GM12891 (cell line): Measurements from ENCODE around the gene NANOS3.
A peak's percentile ranks its signal among the peaks of the same experiment; 100 is the strongest.
"Not testable (repeated sequence)": the region's sequence is repeated elsewhere in the genome, so short reads cannot be mapped to it uniquely, and the experiment has no call there.

Experiments used
- DNase-seq: peaks from one replicate; pipeline ENCODE4 v3.0.0; 2011; ENCODE audit warnings: low spot score; ENCODE audit not compliant: insufficient read length
- FAIRE-seq: peaks from 2 replicates; lab custom pipeline; 2011; peaks lifted over from hg19 to GRCh38; lab: Jason Lieb, UNC
- PAX5 ChIP-seq: IDR thresholded peaks from 2 replicates; pipeline ENCODE4 v1.6.1; 2011; ENCODE audit warnings: low read length, moderate library complexity, mild to moderate bottlenecking; ENCODE audit not compliant: insufficient read depth, severe bottlenecking
- POLR2A ChIP-seq: IDR thresholded peaks from 2 replicates; pipeline ENCODE4 v1.6.1; 2011; ENCODE audit warnings: low read depth, low read length, control low read depth
- POLR2AphosphoS5 ChIP-seq: IDR thresholded peaks from 2 replicates; pipeline ENCODE4 v1.6.1; 2011; ENCODE audit warnings: low read depth, low read length, control low read depth
- POU2F2 ChIP-seq: IDR thresholded peaks from 2 replicates; pipeline ENCODE4 v1.6.1; 2011; ENCODE audit warnings: low read depth, mild to moderate bottlenecking, control low read depth, low read length, moderate library complexity
- SPI1 ChIP-seq: IDR thresholded peaks from 2 replicates; pipeline ENCODE4 v1.6.1; 2011; ENCODE audit warnings: low read depth, low read length, control low read depth
- TAF1 ChIP-seq: IDR thresholded peaks from 2 replicates; pipeline ENCODE4 v1.6.1; 2011; ENCODE audit warnings: low read depth, low read length, control low read depth

NANOS3 gene

DNA sequence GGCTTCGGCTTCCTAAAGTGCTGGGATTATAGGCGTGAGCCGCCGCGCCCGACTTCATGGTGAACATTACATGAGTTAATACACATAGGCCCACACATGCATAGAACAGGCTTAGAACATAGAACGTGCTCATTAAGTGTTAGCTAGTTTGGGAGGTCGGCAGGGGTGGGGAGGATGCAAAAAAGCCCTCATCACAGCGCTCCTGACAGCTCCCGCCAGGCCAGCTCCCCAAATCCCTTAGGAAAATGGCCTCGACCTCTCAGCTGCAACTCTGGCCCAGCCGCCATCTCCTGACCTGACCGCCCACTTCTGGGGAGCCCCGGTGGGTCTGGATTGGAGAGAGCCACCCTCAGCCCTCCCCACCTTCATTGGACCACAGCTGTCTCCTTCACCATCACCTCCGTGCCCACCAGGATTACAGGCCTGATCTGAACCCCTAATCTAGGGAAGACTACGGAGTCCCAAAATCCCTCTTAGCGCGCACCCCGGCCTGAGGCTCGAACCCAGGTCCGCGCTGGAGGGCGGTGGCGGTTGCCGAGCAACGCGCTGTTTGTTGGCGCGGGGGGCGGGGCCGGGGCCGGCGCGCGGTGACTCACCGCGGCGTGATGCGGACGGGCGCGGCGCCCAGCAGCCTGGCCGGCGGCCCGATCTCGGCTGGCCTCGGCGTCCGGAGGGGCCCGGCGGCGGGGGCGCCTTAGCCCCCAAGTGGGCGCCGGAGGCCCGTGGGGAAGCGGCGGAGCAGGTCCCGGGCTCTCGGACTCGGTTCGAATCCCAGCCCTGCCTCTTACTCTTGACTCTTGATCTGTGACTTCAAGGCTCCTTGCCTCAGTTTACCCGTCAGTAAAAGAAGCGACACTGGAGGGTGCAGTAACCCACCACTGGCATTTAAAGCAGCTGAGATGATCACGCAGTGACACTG is 26.7 kb upstream of the NANOS3 start:
- FAIRE-seq (peak; percentile 69), DNase-seq (peak; percentile 65)
- no peak for TF ChIP-seq TAF1
- no peak for TF ChIP-seq POLR2AphosphoS5
- no peak for TF ChIP-seq POLR2A
- no peak for TF ChIP-seq POU2F2
- no peak for TF ChIP-seq PAX5
- no peak for TF ChIP-seq SPI1

DNA sequence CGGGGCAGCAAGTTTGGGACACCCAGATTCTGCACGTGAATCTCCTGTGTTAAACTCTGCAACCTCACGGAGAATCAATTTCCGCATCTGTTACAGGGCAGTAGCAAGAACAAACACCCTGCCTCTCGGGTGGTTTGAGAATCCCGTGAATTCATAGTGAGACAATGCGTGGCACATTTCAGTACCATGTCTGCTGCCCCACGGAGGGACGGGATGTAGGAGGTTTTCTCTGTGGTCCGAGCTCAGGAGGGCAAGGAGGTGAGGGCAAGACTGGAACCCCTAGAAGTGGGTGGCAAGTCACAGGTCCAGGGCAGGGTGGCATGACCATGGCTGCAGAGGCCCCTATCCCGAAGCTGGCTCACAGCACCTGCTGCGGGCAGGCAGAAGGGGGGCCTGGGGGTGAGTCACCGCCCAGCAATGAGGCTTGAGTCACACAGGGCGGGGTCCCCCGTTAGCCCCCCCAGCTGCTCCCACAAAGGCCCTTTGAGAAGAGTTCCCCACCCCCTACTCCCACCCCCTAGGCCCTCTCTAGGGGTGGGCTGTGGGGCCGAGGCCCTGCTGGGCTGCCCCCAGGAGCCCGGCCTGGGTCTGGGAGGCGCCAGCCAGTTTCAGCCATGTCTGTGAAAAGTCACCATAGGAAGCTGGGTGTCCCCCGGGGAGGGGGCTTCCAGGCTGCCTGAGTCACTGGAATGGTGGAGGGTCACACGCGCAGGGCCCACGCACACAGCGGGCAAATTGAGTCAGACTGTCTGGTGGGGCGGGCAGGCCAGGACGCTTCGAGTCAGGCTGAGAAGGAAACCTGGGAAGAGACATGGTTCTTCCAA is 25.8 kb upstream of the NANOS3 start:
- no peak for TF ChIP-seq POLR2A
- TF ChIP-seq SPI1 = no peak
- TF ChIP-seq POU2F2 = no peak
- no peak for TF ChIP-seq POLR2AphosphoS5
- TF ChIP-seq TAF1 = no peak
- no peak for TF ChIP-seq PAX5
- no peak for FAIRE-seq

DNA sequence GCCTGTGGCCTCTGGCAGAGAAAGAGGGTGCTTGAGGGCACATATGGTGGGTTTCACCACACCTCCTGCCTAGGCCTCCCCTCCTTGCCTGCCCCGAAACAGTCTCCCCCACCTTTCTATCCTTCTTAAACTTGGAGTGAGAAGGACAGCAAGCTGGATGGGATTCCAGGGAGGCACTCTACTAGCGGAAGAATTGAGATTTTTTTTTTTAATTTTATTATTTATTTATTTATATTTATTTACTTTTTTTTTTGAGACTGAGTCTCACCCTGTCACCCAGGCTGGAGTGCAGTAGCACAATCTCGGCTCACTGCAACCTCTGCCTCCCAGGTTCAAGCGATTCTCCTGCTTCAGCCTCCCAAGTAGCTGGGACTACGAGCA is 25.2 kb upstream of the NANOS3 start:
- not testable (repeated sequence) for DNase-seq, FAIRE-seq

More for the DNA sequence above, 25.8 kb upstream of the NANOS3 start:
- no peak for DNase-seq

DNA sequence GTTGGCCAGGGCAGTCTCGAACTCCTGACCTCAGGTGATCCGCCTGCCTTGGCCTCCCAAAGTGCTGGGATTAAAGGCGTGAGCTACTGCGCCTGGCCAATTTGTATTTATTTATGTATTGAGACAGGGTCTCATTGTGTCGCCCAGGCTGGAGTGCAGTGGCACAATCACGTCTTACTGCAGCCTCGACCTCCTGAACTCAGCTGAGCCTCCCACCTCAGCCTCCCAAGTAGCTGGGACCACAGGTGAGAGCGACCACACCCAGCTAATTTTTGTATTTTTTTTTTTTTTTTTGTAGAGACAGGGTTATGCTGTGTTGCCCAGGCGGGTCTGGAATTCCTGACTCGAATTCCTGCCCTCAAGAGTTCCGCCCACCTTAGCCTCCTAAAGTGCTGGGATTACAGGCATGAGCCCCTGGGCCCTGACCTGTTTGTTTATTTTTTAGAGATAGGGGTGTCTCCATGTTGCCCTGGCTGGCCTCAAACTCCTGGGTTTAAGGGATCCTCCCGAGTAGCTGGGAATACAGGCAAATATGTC is 24.7 kb upstream of the NANOS3 start:
- not testable (repeated sequence) for DNase-seq, FAIRE-seq

DNA sequence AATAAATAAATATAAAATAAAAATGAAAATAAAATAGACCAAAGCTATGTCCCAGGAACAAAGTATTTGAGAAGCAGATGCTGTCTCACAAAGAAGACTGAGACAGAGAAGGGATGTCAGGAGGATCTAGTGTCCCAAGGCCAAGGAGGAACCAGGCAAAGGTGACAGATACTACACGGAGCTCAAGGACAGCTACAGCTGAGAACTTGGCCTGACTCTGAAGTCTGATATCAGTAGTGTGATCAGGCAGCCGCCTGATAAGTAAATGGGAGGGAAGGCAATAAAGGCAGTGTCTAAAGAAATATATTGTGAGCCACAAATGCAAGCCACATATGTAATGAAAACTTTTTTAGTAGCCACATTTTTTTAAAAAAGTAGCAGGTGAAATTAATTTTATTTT is 20.4 kb upstream of the NANOS3 start:
- no peak for DNase-seq
- FAIRE-seq = no peak
- no peak for TF ChIP-seq PAX5
- TF ChIP-seq SPI1 = no peak
- no peak for TF ChIP-seq TAF1
- TF ChIP-seq POU2F2 = no peak
- no peak for TF ChIP-seq POLR2AphosphoS5
- no peak for TF ChIP-seq POLR2A

DNA sequence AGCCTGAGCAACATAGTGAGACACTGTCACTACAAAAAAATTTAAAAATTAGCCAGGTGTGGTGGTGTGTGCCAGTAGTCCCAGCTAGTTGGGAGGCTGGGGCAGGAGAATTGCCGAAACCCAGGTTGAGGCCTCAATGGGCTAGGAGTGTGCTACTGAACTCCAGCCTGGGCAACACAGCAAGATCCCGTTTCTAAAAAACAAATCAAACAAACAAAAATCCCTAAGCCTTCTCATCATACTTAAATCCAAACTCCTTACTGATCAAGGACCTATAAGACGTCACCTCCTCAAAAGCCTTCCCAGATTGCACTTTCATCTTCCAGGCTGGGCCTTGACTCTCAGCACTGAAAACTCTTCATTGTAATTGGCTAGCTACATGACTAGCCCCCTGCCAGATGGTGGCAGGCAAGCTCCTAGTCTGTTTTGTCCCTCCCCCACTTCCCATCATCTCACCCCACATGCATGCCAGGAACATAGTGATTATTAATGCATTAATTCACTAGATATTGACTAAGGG is 17.5 kb upstream of the NANOS3 start:
- TF ChIP-seq SPI1 (no peak), TAF1 (no peak), PAX5 (no peak), POU2F2 (no peak), POLR2A (no peak), POLR2AphosphoS5 (no peak)
- DNase-seq (no peak), FAIRE-seq (no peak)

DNA sequence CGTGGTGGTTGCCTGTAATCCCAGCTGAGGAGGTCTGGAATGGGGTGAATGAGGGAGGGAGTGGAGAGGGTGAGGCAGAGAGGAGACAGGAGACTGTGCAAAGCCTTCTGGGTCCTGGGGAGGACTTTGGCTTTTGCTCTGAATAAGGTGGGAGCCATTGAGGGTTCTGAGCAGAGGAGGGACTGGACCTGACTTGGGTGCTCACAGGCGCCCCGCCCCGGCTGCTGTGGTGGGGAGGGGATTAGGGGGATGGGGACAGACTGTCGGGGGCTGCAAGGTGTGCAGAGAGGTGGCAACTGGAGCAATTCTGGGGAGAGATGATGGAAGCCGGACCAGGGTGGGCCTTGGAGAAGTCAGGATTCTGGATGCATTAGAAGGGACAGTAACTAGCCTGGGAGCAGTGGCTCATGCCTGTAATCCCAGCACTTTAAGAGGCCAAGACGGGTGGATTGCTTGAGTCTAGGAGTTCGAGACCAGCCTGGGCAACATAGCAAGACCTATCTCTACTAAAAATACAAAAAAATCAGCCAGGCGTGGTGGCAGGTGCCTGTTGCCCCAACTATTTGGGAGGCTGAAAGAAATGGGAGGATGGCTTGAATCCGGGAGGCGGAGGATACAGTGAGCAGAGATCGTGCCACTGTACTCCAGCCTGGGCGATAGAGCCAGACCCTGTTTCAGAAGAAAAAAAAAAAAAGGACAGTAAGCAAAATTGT is 16.1 kb upstream of the NANOS3 start:
- FAIRE-seq (peak; percentile 31), DNase-seq (no peak)
- TF ChIP-seq TAF1 (no peak), POLR2AphosphoS5 (no peak), PAX5 (no peak), POLR2A (no peak), POU2F2 (no peak), SPI1 (no peak)

DNA sequence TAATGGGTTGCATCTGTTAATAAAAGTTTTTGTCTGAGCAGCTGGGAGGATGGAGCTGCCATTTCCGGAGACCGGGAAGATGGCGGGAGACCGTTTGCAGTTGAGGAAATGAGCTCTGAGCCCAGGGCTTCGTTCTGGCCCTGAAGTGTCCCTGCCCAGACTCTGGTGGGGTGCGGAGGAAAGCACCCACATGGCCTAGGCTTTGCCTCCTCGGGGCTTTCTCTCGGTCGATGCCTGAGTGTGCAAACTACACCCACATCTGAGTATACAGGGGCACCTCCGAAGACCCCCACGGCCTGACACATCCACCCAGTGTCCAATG is 15.6 kb upstream of the NANOS3 start:
- TF ChIP-seq POLR2AphosphoS5 = 0 out of 2 replicates have a peak, but pooled peaks have one; percentile 40
- TF ChIP-seq POU2F2 = no peak; the same call in 1 of the 2 replicates
- no peak for TF ChIP-seq PAX5
- peak; percentile 15; the same call in 1 of the 2 replicates for TF ChIP-seq POLR2A
- peak; percentile 51; the same call in 1 of the 2 replicates for TF ChIP-seq TAF1
- peak; percentile 19; the same call in 1 of the 2 replicates for TF ChIP-seq SPI1
- FAIRE-seq (no peak), DNase-seq (no peak)

DNA sequence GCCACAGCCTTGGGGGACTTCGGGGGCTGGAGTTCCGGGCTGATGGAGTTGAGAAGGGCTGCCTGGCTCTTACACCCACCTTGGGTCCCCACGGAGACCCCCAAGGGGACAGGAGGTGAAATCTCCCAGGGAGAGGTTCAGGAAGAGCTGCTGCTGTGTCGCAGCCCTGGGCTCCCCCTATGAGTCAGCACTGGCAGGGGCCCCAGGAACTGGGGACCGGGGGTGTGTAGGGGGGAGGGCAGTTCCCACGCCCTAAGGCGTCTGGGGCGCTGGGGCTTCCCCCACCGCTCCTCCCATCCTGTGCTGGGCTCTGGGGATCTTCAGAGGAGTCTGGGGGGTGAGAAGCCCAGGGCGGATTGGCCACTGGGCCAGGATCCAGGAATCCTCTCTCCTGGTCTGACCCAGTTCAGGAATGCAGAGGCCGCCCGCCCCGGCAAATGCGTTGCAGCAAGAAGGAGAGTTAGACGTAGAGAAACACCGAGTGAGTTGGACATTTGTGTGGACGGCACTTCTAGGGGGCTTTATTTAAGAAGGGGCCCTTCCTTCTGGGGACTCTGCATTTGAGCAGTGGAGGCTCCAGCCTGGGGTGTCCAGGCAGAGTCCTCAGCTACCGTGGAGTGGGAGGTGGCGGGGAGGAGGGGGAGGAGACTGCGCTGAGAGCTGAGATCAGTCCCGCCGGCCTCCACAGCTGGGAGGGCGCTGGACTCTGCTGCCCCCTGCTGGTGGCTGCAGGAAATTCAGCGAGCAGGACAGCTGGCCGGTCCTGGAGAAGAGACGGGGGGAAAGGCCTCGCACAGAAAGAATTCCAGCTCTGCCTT is 15.0 kb upstream of the NANOS3 start:
- TF ChIP-seq TAF1 (no peak), POU2F2 (peak; percentile 51; the same call in 1 of the 2 replicates), PAX5 (no peak), POLR2A (peak; percentile 74), POLR2AphosphoS5 (peak; percentile 66), SPI1 (peak; percentile 36; the same call in 1 of the 2 replicates)
- peak; percentile 97 for FAIRE-seq
- DNase-seq = peak; percentile 92
